ENCODE data around the gene ADAMTS2.
A peak's percentile ranks its signal among the peaks of the same experiment; 100 is the strongest.

Gene ADAMTS2

DNA sequence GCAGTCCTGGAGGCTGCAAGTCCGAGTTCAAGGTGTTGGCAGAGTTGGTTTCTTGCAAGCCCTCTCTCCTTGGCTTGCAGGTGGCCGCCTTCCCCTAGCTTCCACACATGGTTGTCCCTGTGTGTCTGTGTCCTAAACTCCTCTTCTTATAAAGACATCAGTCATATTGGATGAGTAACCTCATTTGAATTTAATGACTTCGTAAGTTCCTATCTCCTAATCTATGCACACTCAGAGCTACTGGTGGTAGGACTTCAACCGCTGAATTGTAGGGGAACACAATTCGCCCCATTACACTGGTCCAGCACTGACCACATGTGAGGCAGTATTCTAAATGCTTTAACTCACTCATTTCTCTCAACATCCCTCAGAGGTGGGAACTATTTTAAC, 25.9 kb upstream of the ADAMTS2 start:
- Histone ChIP-seq H4K8ac (ENCODE audit: low read depth, low read length) (no peak overlapping the region), H3K27ac (replicated peaks; ENCODE audit: low read length) (no peak overlapping the region), H2AFZ (ENCODE audit: low read length) (no peak overlapping the region), H2BK120ac (ENCODE audit: low read depth, low read length) (no peak overlapping the region), H3K79me1 (ENCODE audit: low read depth, low read length) (no peaks in the 10 kb centered on the region), H3K27me3 (ENCODE audit: control insufficient read depth in 3 of 3, insufficient read depth in 3 of 3, low read depth in 1 of 3, low read length in 3 of 3) (peaks cover 0 to 3% (median 0%) of the 10 kb centered on the region in 3 experiments), H2AK5ac (ENCODE audit: low read depth, low read length) (no peak overlapping the region), H3K9me3 (replicated peaks in 1 of 2; ENCODE audit: control insufficient read depth in 2 of 2, insufficient read depth in 1 of 2, low read depth in 1 of 2, low read length in 2 of 2) (no peaks in the 10 kb centered on the region), H3K4me2 (ENCODE audit: insufficient read depth, low read length, poor library complexity, severe bottlenecking) (no peak overlapping the region), H2BK12ac (ENCODE audit: low read length) (no peak overlapping the region), H3K9ac (ENCODE audit: low read depth, low read length, poor library complexity) (no peak overlapping the region), H3K18ac (ENCODE audit: low read length) (no peak overlapping the region), H3K4ac (ENCODE audit: low read length) (no peak overlapping the region), H4K91ac (ENCODE audit: low read depth, low read length, poor library complexity) (no peak overlapping the region), H3K23ac (ENCODE audit: low read depth, low read length, poor library complexity) (no peak overlapping the region), H2BK15ac (ENCODE audit: low read length) (no peak overlapping the region), H3K36me3 (replicated peaks in 1 of 2; ENCODE audit: control insufficient read depth in 2 of 2, insufficient read depth in 2 of 2, low read length in 2 of 2) (no peaks in the 10 kb centered on the region), H3K4me1 (ENCODE audit: control insufficient read depth in 2 of 2, insufficient read depth in 1 of 2, low read depth in 1 of 2, low read length in 2 of 2) (peaks cover 0 to 6% of the 10 kb centered on the region in 2 donors), H3K14ac (ENCODE audit: low read length) (no peak overlapping the region), H2BK5ac (ENCODE audit: low read length) (no peak overlapping the region), H3K4me3 (ENCODE audit: low read length in 2 of 2) (no peak overlapping the region)
- DNase-seq (ENCODE audit: low spot score) = no peak
- WGBS, 2 donors (ENCODE audit: extremely low coverage in 2 of 2, insufficient read length in 2 of 2, insufficient replicate concordance in 1 of 2) = no CpG with 5 or more reads among the region's 5 CpGs

DNA sequence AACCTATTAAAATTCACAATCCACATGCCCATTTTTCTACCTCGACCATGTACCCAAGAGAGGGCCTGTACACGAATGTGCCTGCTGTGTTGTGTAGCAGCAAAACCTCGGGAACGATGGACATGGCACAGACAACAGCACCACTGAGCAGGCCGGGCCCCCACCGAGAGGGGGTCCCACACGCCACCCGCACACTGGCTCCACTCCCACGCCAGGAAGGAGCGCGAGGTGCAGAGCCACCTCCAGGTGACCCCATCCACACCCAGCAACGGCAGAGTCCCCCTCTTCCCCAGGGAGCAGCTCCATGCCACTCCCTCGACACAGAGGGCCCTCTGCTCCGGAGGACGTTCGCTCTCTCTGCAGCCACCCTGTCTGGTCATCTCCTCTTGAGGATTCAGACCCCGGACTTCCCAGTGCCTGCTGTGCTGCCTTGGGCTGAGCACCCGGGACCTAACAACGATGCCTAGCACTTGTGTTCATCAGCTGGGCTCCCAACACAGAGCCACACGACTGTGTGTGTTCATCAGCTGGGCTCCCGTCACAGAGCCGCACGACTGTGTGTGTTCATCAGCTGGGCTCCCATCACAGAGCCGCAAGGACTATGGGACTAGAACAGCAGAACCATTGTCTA, 25.3 kb upstream of the ADAMTS2 start:
- DNase-seq (ENCODE audit: low spot score) = no peak
- peak overlapping the region; percentile 68 for H3K23ac ChIP-seq (ENCODE audit: low read depth, low read length, poor library complexity)
- no peaks in the 10 kb centered on the region for H3K36me3 ChIP-seq (replicated peaks in 1 of 2; ENCODE audit: control insufficient read depth in 2 of 2, insufficient read depth in 2 of 2, low read length in 2 of 2)
- no peak overlapping the region for H3K4ac ChIP-seq (ENCODE audit: low read length)
- peak overlapping the region; percentile 11 for H2BK5ac ChIP-seq (ENCODE audit: low read length)
- peak overlapping the region; percentile 14 for H3K9ac ChIP-seq (ENCODE audit: low read depth, low read length, poor library complexity)
- H3K4me1 ChIP-seq (ENCODE audit: control insufficient read depth in 2 of 2, insufficient read depth in 1 of 2, low read depth in 1 of 2, low read length in 2 of 2) = peaks cover 0 to 6% of the 10 kb centered on the region in 2 donors
- H3K79me1 ChIP-seq (ENCODE audit: low read depth, low read length) = no peaks in the 10 kb centered on the region
- no peak overlapping the region for H3K27ac ChIP-seq (replicated peaks; ENCODE audit: low read length)
- H2BK12ac ChIP-seq (ENCODE audit: low read length) = no peak overlapping the region
- no peaks in the 10 kb centered on the region for H3K9me3 ChIP-seq (replicated peaks in 1 of 2; ENCODE audit: control insufficient read depth in 2 of 2, insufficient read depth in 1 of 2, low read depth in 1 of 2, low read length in 2 of 2)
- peak overlapping the region; percentile 1 for H2BK15ac ChIP-seq (ENCODE audit: low read length)
- no peak overlapping the region for H4K8ac ChIP-seq (ENCODE audit: low read depth, low read length)
- no peak overlapping the region for H4K91ac ChIP-seq (ENCODE audit: low read depth, low read length, poor library complexity)
- H3K27me3 ChIP-seq (ENCODE audit: control insufficient read depth in 3 of 3, insufficient read depth in 3 of 3, low read depth in 1 of 3, low read length in 3 of 3) = peaks cover 0 to 3% (median 0%) of the 10 kb centered on the region in 3 experiments
- no peak overlapping the region for H3K4me2 ChIP-seq (ENCODE audit: insufficient read depth, low read length, poor library complexity, severe bottlenecking)
- WGBS, 2 donors (ENCODE audit: extremely low coverage in 2 of 2, insufficient read length in 2 of 2, insufficient replicate concordance in 1 of 2) = no CpG with 5 or more reads among the region's 24 CpGs
- H3K4me3 ChIP-seq (ENCODE audit: low read length in 2 of 2) = no peak overlapping the region
- H2AK5ac ChIP-seq (ENCODE audit: low read depth, low read length) = peak overlapping the region; percentile 67
- no peak overlapping the region for H2BK120ac ChIP-seq (ENCODE audit: low read depth, low read length)
- no peak overlapping the region for H2AFZ ChIP-seq (ENCODE audit: low read length)
- no peak overlapping the region for H3K18ac ChIP-seq (ENCODE audit: low read length)
- no peak overlapping the region for H3K14ac ChIP-seq (ENCODE audit: low read length)

GRCh38 chr5:179369530-179369884, 24.2 kb upstream of the ADAMTS2 start:
- H3K36me3 ChIP-seq (replicated peaks in 1 of 2; ENCODE audit: control insufficient read depth in 2 of 2, insufficient read depth in 2 of 2, low read length in 2 of 2) = no peaks in the 10 kb centered on the region
- no peak overlapping the region for H2AFZ ChIP-seq (ENCODE audit: low read length)
- H2BK12ac ChIP-seq (ENCODE audit: low read length) = no peak overlapping the region
- H3K23ac ChIP-seq (ENCODE audit: low read depth, low read length, poor library complexity) = no peak overlapping the region
- H3K4me1 ChIP-seq (ENCODE audit: control insufficient read depth in 2 of 2, insufficient read depth in 1 of 2, low read depth in 1 of 2, low read length in 2 of 2) = peaks cover 0 to 3% of the 10 kb centered on the region in 2 donors
- H2AK5ac ChIP-seq (ENCODE audit: low read depth, low read length) = peak overlapping the region; percentile 18
- no peaks in the 10 kb centered on the region for H3K9me3 ChIP-seq (replicated peaks in 1 of 2; ENCODE audit: control insufficient read depth in 2 of 2, insufficient read depth in 1 of 2, low read depth in 1 of 2, low read length in 2 of 2)
- no peak overlapping the region for H2BK5ac ChIP-seq (ENCODE audit: low read length)
- no peak overlapping the region for H3K4me3 ChIP-seq (ENCODE audit: low read length in 2 of 2)
- no peak overlapping the region for H4K91ac ChIP-seq (ENCODE audit: low read depth, low read length, poor library complexity)
- no peaks in the 10 kb centered on the region for H3K79me1 ChIP-seq (ENCODE audit: low read depth, low read length)
- no CpG with 5 or more reads among the region's 6 CpGs for WGBS, 2 donors (ENCODE audit: extremely low coverage in 2 of 2, insufficient read length in 2 of 2, insufficient replicate concordance in 1 of 2)
- no peak for DNase-seq (ENCODE audit: low spot score)
- H3K4me2 ChIP-seq (ENCODE audit: insufficient read depth, low read length, poor library complexity, severe bottlenecking) = no peak overlapping the region
- no peak overlapping the region for H3K18ac ChIP-seq (ENCODE audit: low read length)
- H4K8ac ChIP-seq (ENCODE audit: low read depth, low read length) = no peak overlapping the region
- H3K14ac ChIP-seq (ENCODE audit: low read length) = no peak overlapping the region
- peak overlapping the region; percentile 63 for H2BK15ac ChIP-seq (ENCODE audit: low read length)
- H3K27me3 ChIP-seq (ENCODE audit: control insufficient read depth in 3 of 3, insufficient read depth in 3 of 3, low read depth in 1 of 3, low read length in 3 of 3) = peaks cover 0 to 3% (median 0%) of the 10 kb centered on the region in 3 experiments
- no peak overlapping the region for H3K27ac ChIP-seq (replicated peaks; ENCODE audit: low read length)
- no peak overlapping the region for H3K9ac ChIP-seq (ENCODE audit: low read depth, low read length, poor library complexity)
- peak overlapping the region; percentile 9 for H2BK120ac ChIP-seq (ENCODE audit: low read depth, low read length)
- H3K4ac ChIP-seq (ENCODE audit: low read length) = no peak overlapping the region

- WGBS, 2 donors (ENCODE audit: extremely low coverage in 2 of 2, insufficient read length in 2 of 2, insufficient replicate concordance in 1 of 2) = no CpG with 5 or more reads among the region's 17 CpGs
- H3K23ac ChIP-seq (ENCODE audit: low read depth, low read length, poor library complexity) = peak overlapping the region; percentile 32
- no peaks in the 10 kb centered on the region for H3K79me1 ChIP-seq (ENCODE audit: low read depth, low read length)
- no peak for DNase-seq (ENCODE audit: low spot score)
- H2BK12ac ChIP-seq (ENCODE audit: low read length) = peak overlapping the region; percentile 10
- H3K4me2 ChIP-seq (ENCODE audit: insufficient read depth, low read length, poor library complexity, severe bottlenecking) = no peak overlapping the region
- H2BK15ac ChIP-seq (ENCODE audit: low read length) = no peak overlapping the region
- peaks cover 0 to 3% of the 10 kb centered on the region in 2 donors for H3K4me1 ChIP-seq (ENCODE audit: control insufficient read depth in 2 of 2, insufficient read depth in 1 of 2, low read depth in 1 of 2, low read length in 2 of 2)
- peak overlapping the region; percentile 9 for H2BK120ac ChIP-seq (ENCODE audit: low read depth, low read length)
- peak overlapping the region; percentile 73 for H3K18ac ChIP-seq (ENCODE audit: low read length)
- H2AK5ac ChIP-seq (ENCODE audit: low read depth, low read length) = no peak overlapping the region
- H2BK5ac ChIP-seq (ENCODE audit: low read length) = no peak overlapping the region
- peak overlapping the region; percentile 63 for H3K9ac ChIP-seq (ENCODE audit: low read depth, low read length, poor library complexity)
- H3K4me3 ChIP-seq (ENCODE audit: low read length in 2 of 2) = peak overlapping the region in 1 of 2 donors; percentile 35
- no peak overlapping the region for H4K8ac ChIP-seq (ENCODE audit: low read depth, low read length)
- no peak overlapping the region for H3K27ac ChIP-seq (replicated peaks; ENCODE audit: low read length)
- no peak overlapping the region for H3K4ac ChIP-seq (ENCODE audit: low read length)
- H4K91ac ChIP-seq (ENCODE audit: low read depth, low read length, poor library complexity) = no peak overlapping the region
- no peaks in the 10 kb centered on the region for H3K36me3 ChIP-seq (replicated peaks in 1 of 2; ENCODE audit: control insufficient read depth in 2 of 2, insufficient read depth in 2 of 2, low read length in 2 of 2)
- no peaks in the 10 kb centered on the region for H3K9me3 ChIP-seq (replicated peaks in 1 of 2; ENCODE audit: control insufficient read depth in 2 of 2, insufficient read depth in 1 of 2, low read depth in 1 of 2, low read length in 2 of 2)
- no peak overlapping the region for H2AFZ ChIP-seq (ENCODE audit: low read length)
- peak overlapping the region; percentile 22 for H3K14ac ChIP-seq (ENCODE audit: low read length)
- H3K27me3 ChIP-seq (ENCODE audit: control insufficient read depth in 3 of 3, insufficient read depth in 3 of 3, low read depth in 1 of 3, low read length in 3 of 3) = peaks cover 0 to 3% (median 0%) of the 10 kb centered on the region in 3 experiments
Observed at GRCh38 chr5:179368806-179369529, 23.7 kb upstream of the ADAMTS2 start.
